ENCODE data around the gene KIRREL1. TPM values are rescaled to one million over a fixed set of nuclear protein-coding genes. Genes with fewer than 3 reads are reported as not detected.

KIRREL1 gene
- total and polyA plus RNA-seq, 2 donors (not counting 1 experiment from before 2014, with no cell fraction given), result 55.5 to 123 TPM

- Histone ChIP-seq H3K4me2 (ENCODE audit: extremely low read depth, insufficient read depth, low read length) (no peak overlapping the region), H3K4me1 (ENCODE audit: control insufficient read depth, extremely low read depth, insufficient read depth, low read length) (no peaks in the 10 kb centered on the region), H3K36me3 (ENCODE audit: control insufficient read depth, insufficient read depth, low read length) (no peaks in the 10 kb centered on the region), H3K4me3 (replicated peaks in 1 of 4; ENCODE audit: control extremely low read depth in 1 of 4, insufficient read depth in 1 of 4, low read depth in 3 of 4, low read length in 4 of 4) (no peak overlapping the region), H3K9me3 (ENCODE audit: control insufficient read depth, insufficient read depth, low read depth, low read length) (no peaks in the 10 kb centered on the region), H3K27me3 (ENCODE audit: control insufficient read depth, insufficient read depth, low read length) (no peaks in the 10 kb centered on the region), H3K9ac (ENCODE audit: insufficient read depth, low read length) (no peak overlapping the region), H4K20me1 (ENCODE audit: control insufficient read depth, extremely low read depth, insufficient read depth, low read length) (no peaks in the 10 kb centered on the region), H2AFZ (ENCODE audit: low read length) (no peak overlapping the region), H3K27ac (ENCODE audit: insufficient read depth, low read length) (no peak overlapping the region), H3K79me2 (ENCODE audit: control insufficient read depth, insufficient read depth, low read length) (no peaks in the 10 kb centered on the region)
- no peak for DNase-seq (ENCODE audit: low read depth in 2 of 2)
- no peak for TF ChIP-seq EZH2 (IDR thresholded peaks at IDR 0.05; ENCODE audit: low read length, missing control alignments)
- no peak for TF ChIP-seq CTCF (conservative IDR thresholded peaks at IDR 0.05 in 1 of 2, IDR thresholded peaks at IDR 0.05 in 1 of 2; ENCODE audit: low read depth in 1 of 2, low read length in 2 of 2)
Measured at GRCh38 chr1:158115126-158115525, 121.7 kb downstream of the KIRREL1 start.

GRCh38 chr1:158116311-158117167 is 123.1 kb downstream of the KIRREL1 start:
- Histone ChIP-seq H3K9ac (ENCODE audit: insufficient read depth, low read length) (no peak overlapping the region), H2AFZ (ENCODE audit: low read length) (no peak overlapping the region), H3K79me2 (ENCODE audit: control insufficient read depth, insufficient read depth, low read length) (no peaks in the 10 kb centered on the region), H3K4me1 (ENCODE audit: control insufficient read depth, extremely low read depth, insufficient read depth, low read length) (no peaks in the 10 kb centered on the region), H4K20me1 (ENCODE audit: control insufficient read depth, extremely low read depth, insufficient read depth, low read length) (no peaks in the 10 kb centered on the region), H3K4me2 (ENCODE audit: extremely low read depth, insufficient read depth, low read length) (no peak overlapping the region), H3K27ac (ENCODE audit: insufficient read depth, low read length) (no peak overlapping the region), H3K9me3 (ENCODE audit: control insufficient read depth, insufficient read depth, low read depth, low read length) (no peaks in the 10 kb centered on the region), H3K27me3 (ENCODE audit: control insufficient read depth, insufficient read depth, low read length) (no peaks in the 10 kb centered on the region), H3K4me3 (replicated peaks in 1 of 4; ENCODE audit: control extremely low read depth in 1 of 4, insufficient read depth in 1 of 4, low read depth in 3 of 4, low read length in 4 of 4) (no peak overlapping the region), H3K36me3 (ENCODE audit: control insufficient read depth, insufficient read depth, low read length) (no peaks in the 10 kb centered on the region)
- DNase-seq (ENCODE audit: low read depth in 2 of 2), result no peak
- no peak for TF ChIP-seq CTCF (conservative IDR thresholded peaks at IDR 0.05 in 1 of 2, IDR thresholded peaks at IDR 0.05 in 1 of 2; ENCODE audit: low read depth in 1 of 2, low read length in 2 of 2)
- no peak for TF ChIP-seq EZH2 (IDR thresholded peaks at IDR 0.05; ENCODE audit: low read length, missing control alignments)

GRCh38 chr1:158117854-158118704 is 124.6 kb downstream of the KIRREL1 start:
- peak overlapping the region; percentile 48 for H3K4me2 ChIP-seq (ENCODE audit: extremely low read depth, insufficient read depth, low read length)
- H3K27me3 ChIP-seq (ENCODE audit: control insufficient read depth, insufficient read depth, low read length), result no peaks in the 10 kb centered on the region
- no peak overlapping the region for H3K9ac ChIP-seq (ENCODE audit: insufficient read depth, low read length)
- no peaks in the 10 kb centered on the region for H3K4me1 ChIP-seq (ENCODE audit: control insufficient read depth, extremely low read depth, insufficient read depth, low read length)
- no peaks in the 10 kb centered on the region for H4K20me1 ChIP-seq (ENCODE audit: control insufficient read depth, extremely low read depth, insufficient read depth, low read length)
- peak; percentile 48 to 70 for TF ChIP-seq CTCF (conservative IDR thresholded peaks at IDR 0.05 in 1 of 2, IDR thresholded peaks at IDR 0.05 in 1 of 2; ENCODE audit: low read depth in 1 of 2, low read length in 2 of 2)
- TF ChIP-seq EZH2 (IDR thresholded peaks at IDR 0.05; ENCODE audit: low read length, missing control alignments), result no peak
- H3K36me3 ChIP-seq (ENCODE audit: control insufficient read depth, insufficient read depth, low read length), result no peaks in the 10 kb centered on the region
- no peaks in the 10 kb centered on the region for H3K9me3 ChIP-seq (ENCODE audit: control insufficient read depth, insufficient read depth, low read depth, low read length)
- no peaks in the 10 kb centered on the region for H3K79me2 ChIP-seq (ENCODE audit: control insufficient read depth, insufficient read depth, low read length)
- DNase-seq (ENCODE audit: low read depth in 2 of 2), result peak; percentile 26 to 58
- no peak overlapping the region for H3K27ac ChIP-seq (ENCODE audit: insufficient read depth, low read length)
- peak overlapping the region in 2 of 4 experiments; percentile 11 to 17 for H3K4me3 ChIP-seq (replicated peaks in 1 of 4; ENCODE audit: control extremely low read depth in 1 of 4, insufficient read depth in 1 of 4, low read depth in 3 of 4, low read length in 4 of 4)
- peak overlapping the region; percentile 35 for H2AFZ ChIP-seq (ENCODE audit: low read length)

Data from fibroblast of lung (primary cell).